Natural killer cell (primary cell): Measurements from ENCODE around the gene WDR4. TPM values are rescaled to one million over a fixed set of nuclear protein-coding genes. Genes with fewer than 3 reads are reported as not detected.

Experiments
- ATAC-seq, 3 donors: fragments of 150-1000 bp in 2 of 3; fragments of 200-7000 bp in 1 of 3; cut with Tn5 transposase; 1 replicate in 1 of 3; 2 replicates in 2 of 3; pipeline ENCODE4 v1.10.0; 2021; ENCODE audit warnings: mild to moderate bottlenecking in 2 of 3, moderate library complexity in 2 of 3
- DNase-seq, 2 donors: peaks; one replicate each; pipeline versions ENCODE4 v3.0.0 to v3.0.0-alpha.2; 2013 to 2021; ENCODE audit warnings: mixed read lengths in 1 of 2
- H3K27ac ChIP-seq: one replicate; pipeline ENCODE4 v1.5.1; 2013; ENCODE audit warnings: mild to moderate bottlenecking, low read length
- H3K27me3 ChIP-seq: one replicate; pipeline ENCODE4 v1.6.1; 2013; ENCODE audit warnings: low read length; ENCODE audit not compliant: control insufficient read depth, insufficient read depth
- H3K36me3 ChIP-seq: one replicate; pipeline ENCODE4 v1.6.1; 2013; ENCODE audit warnings: low read length; ENCODE audit not compliant: control insufficient read depth, insufficient read depth
- H3K4me1 ChIP-seq: one replicate; pipeline ENCODE4 v1.6.1; 2013; ENCODE audit warnings: low read length; ENCODE audit not compliant: control insufficient read depth, insufficient read depth
- H3K4me3 ChIP-seq: one replicate; pipeline ENCODE4 v1.5.1; 2013; ENCODE audit warnings: low read length
- H3K9me3 ChIP-seq: one replicate; pipeline ENCODE4 v1.6.1; 2013; ENCODE audit warnings: low read length; ENCODE audit not compliant: control insufficient read depth, insufficient read depth
- H3K27ac Mint-ChIP-seq, 2 donors: one replicate each; pipeline ENCODE4 v1.8.0; 2022; ENCODE audit warnings: mild to moderate bottlenecking in 2 of 2, mixed read lengths in 2 of 2, moderate library complexity in 1 of 2
- H3K27me3 Mint-ChIP-seq, 2 donors: one replicate each; pipeline ENCODE4 v1.8.0; 2022; ENCODE audit warnings: low read depth in 2 of 2, mixed read lengths in 2 of 2
- H3K36me3 Mint-ChIP-seq: one replicate; pipeline ENCODE4 v1.8.0; 2022; ENCODE audit warnings: mixed read lengths
- H3K4me1 Mint-ChIP-seq, 2 donors: one replicate each; pipeline ENCODE4 v1.8.0; 2022; ENCODE audit warnings: mixed read lengths in 2 of 2
- H3K4me3 Mint-ChIP-seq: one replicate; pipeline ENCODE4 v1.8.0; 2022; ENCODE audit warnings: mild to moderate bottlenecking, moderate library complexity, mixed read lengths
- H3K9me3 Mint-ChIP-seq, 2 donors: one replicate each; pipeline ENCODE4 v1.8.0; 2022; ENCODE audit warnings: mixed read lengths in 2 of 2
- WGBS: methylation state at CpG from one replicate; pipeline ENCODE4 v1.1.7; 2013; ENCODE audit warnings: missing lambda C conversion rate; ENCODE audit not compliant: insufficient coverage; 5-methylcytosine and 5-hydroxymethylcytosine counted together
- intact Hi-C: fragments of 100-400 bp; cut with micrococcal nuclease; formaldehyde crosslinking; loops from one replicate; pipeline ENCODE4 v1.14.2; 2022
- total RNA-seq, 4 donors: library from RNA; stranded (reverse); fragments of 120-200 nt in 1 of 4; gene quantifications; one replicate each; pipeline versions ENCODE4 v1.2.3 to v1.2.4, GENCODE V29; 2013 to 2022
- TF ChIP-seq, protein P1 (sequence below): fragments of 200-600 bp; IDR thresholded peaks from one replicate; pipeline ENCODE4 v1.8.0; 2022; ENCODE audit warnings: antibody characterized with exemption

The WDR4 gene
- total RNA-seq, 3 donors from 2014 or later (not counting 1 experiment from before 2014, with no cell fraction given): 11.1 to 15.5 (median 14.0) TPM

DNA sequence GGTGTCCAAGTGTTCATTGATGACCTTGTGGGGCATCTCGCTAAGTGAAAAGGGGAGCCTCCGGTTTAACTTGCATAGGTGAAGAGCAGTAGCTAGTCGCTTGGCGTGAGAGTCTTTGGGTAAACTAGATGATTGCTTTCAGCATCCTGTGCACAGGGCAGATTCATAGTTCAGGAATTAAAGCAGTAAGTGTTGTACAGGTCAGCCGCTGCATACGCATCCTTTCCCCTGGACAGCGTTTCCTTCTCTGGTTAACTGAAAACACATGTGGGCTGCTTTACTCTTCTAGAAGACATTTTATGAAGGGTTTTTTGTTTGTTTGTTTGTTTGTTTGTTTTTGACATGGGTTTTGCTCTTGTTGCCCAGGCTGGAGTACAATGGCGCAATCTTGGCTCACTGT is 25.9 kb upstream of the WDR4 start:
- Mint-ChIP-seq H3K36me3 (peaks cover 6% of the 10 kb centered on the region), H3K4me3 (no peak overlapping the region), H3K27ac (no peak overlapping the region), H3K27me3 (no peaks in the 10 kb centered on the region), H3K9me3 (no peaks in the 10 kb centered on the region), H3K4me1 (peaks cover 0 to 5% of the 10 kb centered on the region in 2 donors)
- WGBS: 98% methylated on average over 8 of the region's 8 CpGs
- DNase-seq (no peak), ATAC-seq (no peak)
- no peaks in the 10 kb centered on the region for H3K9me3 ChIP-seq
- H3K27ac ChIP-seq: no peak overlapping the region
- H3K27me3 ChIP-seq: no peaks in the 10 kb centered on the region
- no peak overlapping the region for H3K4me3 ChIP-seq
- TF ChIP-seq, protein P1, sequence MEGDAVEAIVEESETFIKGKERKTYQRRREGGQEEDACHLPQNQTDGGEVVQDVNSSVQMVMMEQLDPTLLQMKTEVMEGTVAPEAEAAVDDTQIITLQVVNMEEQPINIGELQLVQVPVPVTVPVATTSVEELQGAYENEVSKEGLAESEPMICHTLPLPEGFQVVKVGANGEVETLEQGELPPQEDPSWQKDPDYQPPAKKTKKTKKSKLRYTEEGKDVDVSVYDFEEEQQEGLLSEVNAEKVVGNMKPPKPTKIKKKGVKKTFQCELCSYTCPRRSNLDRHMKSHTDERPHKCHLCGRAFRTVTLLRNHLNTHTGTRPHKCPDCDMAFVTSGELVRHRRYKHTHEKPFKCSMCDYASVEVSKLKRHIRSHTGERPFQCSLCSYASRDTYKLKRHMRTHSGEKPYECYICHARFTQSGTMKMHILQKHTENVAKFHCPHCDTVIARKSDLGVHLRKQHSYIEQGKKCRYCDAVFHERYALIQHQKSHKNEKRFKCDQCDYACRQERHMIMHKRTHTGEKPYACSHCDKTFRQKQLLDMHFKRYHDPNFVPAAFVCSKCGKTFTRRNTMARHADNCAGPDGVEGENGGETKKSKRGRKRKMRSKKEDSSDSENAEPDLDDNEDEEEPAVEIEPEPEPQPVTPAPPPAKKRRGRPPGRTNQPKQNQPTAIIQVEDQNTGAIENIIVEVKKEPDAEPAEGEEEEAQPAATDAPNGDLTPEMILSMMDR: no peak
- intact Hi-C loops: no loop called here
- peaks cover 50% of the 10 kb centered on the region for H3K36me3 ChIP-seq
- H3K4me1 ChIP-seq: no peaks in the 10 kb centered on the region

DNA sequence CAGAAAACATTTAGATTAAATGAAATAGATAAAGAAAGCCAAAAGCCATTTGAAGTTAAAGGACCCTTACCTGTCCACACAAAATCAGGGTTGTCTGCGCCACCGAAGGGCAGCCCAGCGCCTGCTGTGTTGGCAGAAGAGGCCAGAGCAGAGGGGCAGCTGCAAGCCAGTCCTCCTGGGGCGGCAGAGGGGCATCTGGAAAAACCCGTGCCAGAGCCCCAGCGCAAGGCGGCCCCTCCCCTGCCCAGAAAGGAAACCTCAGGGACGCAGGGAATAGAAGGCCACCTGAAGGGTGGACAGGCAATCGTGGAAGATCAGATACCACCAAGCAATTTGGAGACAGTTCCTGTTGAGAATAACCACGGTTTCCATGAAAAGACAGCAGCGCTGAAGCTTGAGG is 24.5 kb upstream of the WDR4 start:
- Mint-ChIP-seq H3K9me3 (no peaks in the 10 kb centered on the region), H3K27me3 (no peaks in the 10 kb centered on the region), H3K4me3 (no peak overlapping the region), H3K4me1 (peaks cover 0 to 7% of the 10 kb centered on the region in 2 donors), H3K36me3 (peaks cover 6% of the 10 kb centered on the region), H3K27ac (no peak overlapping the region)
- WGBS: 97% methylated on average over 11 of the region's 11 CpGs
- H3K4me3 ChIP-seq: no peak overlapping the region
- H3K36me3 ChIP-seq: peaks cover 50% of the 10 kb centered on the region
- H3K27me3 ChIP-seq: no peaks in the 10 kb centered on the region
- no peak for DNase-seq
- no peaks in the 10 kb centered on the region for H3K9me3 ChIP-seq
- intact Hi-C loops: no loop called here
- TF ChIP-seq, protein P1: no peak
- H3K27ac ChIP-seq: no peak overlapping the region
- no peak for ATAC-seq
- H3K4me1 ChIP-seq: no peaks in the 10 kb centered on the region

DNA sequence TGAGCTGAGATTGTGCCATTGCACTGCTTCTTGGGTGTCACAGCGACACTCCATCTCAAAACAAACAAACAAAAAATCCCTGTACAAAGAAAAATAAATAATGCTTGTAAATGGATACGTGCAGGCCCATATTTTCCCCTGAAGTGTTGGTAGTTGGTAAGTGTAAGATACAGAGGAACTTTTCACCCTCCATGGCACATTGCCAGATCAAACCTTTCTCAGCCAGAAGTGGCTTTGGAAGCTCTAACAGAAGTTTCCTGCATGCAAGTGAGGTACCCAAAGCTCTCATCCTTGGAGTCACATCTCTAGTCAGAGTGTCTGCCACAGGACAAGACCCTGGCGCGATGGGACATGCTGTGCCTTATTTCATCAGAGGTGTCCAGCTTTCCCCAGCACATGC is 21.1 kb upstream of the WDR4 start:
- Mint-ChIP-seq H3K27ac (no peak overlapping the region), H3K4me1 (peaks cover 0 to 12% of the 10 kb centered on the region in 2 donors), H3K9me3 (no peaks in the 10 kb centered on the region), H3K36me3 (peaks cover 13% of the 10 kb centered on the region), H3K27me3 (no peaks in the 10 kb centered on the region), H3K4me3 (no peak overlapping the region)
- no peak overlapping the region for H3K27ac ChIP-seq
- H3K9me3 ChIP-seq: no peaks in the 10 kb centered on the region
- no peaks in the 10 kb centered on the region for H3K27me3 ChIP-seq
- WGBS: 98% methylated on average over 2 of the region's 4 CpGs
- intact Hi-C loops: no loop called here
- ATAC-seq (no peak), DNase-seq (no peak)
- peaks cover 49% of the 10 kb centered on the region for H3K36me3 ChIP-seq
- H3K4me3 ChIP-seq: no peak overlapping the region
- H3K4me1 ChIP-seq: no peaks in the 10 kb centered on the region
- TF ChIP-seq, protein P1: no peak
